Ovary (tissue), 3 donors: ENCODE data around the gene CNBP.

Experiments
- CTCF ChIP-seq, 3 donors: fragments of 450-650 bp in 2 of 3; fragments of 200-600 bp in 1 of 3; IDR thresholded peaks; one replicate each; pipeline versions ENCODE4 v1.5.1 to v1.8.0; 2016 to 2022; ENCODE audit warnings: antibody characterized with exemption in 3 of 3, mild to moderate bottlenecking in 1 of 3
- POLR2A ChIP-seq: fragments of 450-650 bp; IDR thresholded peaks from one replicate; pipeline ENCODE4 v1.6.1; 2017; ENCODE audit warnings: antibody characterized with exemption, mild to moderate bottlenecking, moderate library complexity
- donor health status: DM: no; HTN: no; CAD: no.

GRCh38 chr3:129166579-129167332 is 16.9 kb downstream of the CNBP start:
- TF ChIP-seq CTCF (IDR thresholded peaks at IDR 0.05): no peak
- TF ChIP-seq POLR2A: no peak
